CD4-positive, alpha-beta T cell treated with Interleukin-10 for 1 hour (primary cell): ENCODE data around the gene KRT77.
A peak's percentile ranks its signal among the peaks of the same experiment; 100 is the strongest.
"Not testable (repeated sequence)": the region's sequence is repeated elsewhere in the genome, so short reads cannot be mapped to it uniquely, and the experiment has no call there.

Experiments
- DNase-seq: peaks from one replicate; pipeline ENCODE4 v3.0.0-alpha.2; 2020

The KRT77 gene

DNA sequence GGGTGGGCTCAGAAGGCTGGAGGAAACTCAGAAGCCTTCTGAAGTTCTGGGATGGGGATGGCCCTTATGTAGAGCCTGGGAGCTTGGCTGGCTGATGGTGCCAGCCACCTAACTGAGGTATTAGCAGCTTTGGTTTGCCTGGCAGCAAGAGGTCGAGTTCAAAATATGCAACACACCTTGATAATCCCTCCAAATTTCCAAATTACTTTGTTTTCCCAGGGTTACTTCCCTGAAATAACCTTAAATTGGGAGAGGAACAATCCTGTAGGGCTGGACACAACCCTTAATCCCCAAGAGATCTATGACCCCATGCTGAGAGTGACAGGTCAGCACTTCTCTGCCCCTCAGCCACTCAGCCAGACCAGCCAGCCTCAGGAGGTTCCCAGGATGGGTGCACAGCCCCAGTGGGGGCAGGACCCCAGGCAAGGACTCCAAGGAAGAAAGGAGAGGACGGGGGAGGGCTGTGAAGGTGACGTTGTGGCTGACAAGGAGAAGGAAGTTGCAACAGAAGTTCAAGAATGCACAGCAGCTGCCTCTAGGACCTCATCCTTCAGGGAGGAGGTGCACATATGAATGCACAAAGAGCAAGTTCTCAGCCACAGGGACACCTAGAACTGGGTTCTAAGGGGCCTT is 18.6 kb upstream of the KRT77 start:
- DNase-seq = no peak

GRCh38 chr12:52720365-52720886 is 17.1 kb upstream of the KRT77 start:
- DNase-seq = no peak

- no peak for DNase-seq
Measured at GRCh38 chr12:52716061-52716460, 12.7 kb upstream of the KRT77 start.

DNA sequence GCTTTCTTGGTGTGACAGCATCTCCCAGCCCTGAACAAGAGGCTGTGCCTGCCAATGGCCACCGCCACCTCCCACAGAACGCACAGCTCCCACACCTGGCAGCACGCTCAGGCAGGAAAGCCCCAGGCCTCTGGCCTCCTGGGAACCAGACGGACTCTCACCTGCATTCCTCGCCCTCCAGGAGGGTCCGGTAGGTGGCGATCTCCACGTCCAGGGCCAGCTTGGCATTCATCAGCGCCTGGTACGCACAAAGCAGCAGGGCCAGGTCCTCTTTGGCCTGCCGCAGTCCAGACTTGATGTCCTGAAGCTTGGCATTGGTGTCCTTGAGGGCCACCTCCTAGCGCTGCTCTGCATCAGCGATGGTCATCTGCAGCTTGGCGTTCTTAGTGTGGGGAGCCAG is 12.1 kb upstream of the KRT77 start:
- DNase-seq = no peak

- no peak for DNase-seq
Measured at GRCh38 chr12:52714887-52715281, 11.6 kb upstream of the KRT77 start.

GRCh38 chr12:52713960-52714886 is 10.9 kb upstream of the KRT77 start:
- peak; percentile 2 for DNase-seq

DNA sequence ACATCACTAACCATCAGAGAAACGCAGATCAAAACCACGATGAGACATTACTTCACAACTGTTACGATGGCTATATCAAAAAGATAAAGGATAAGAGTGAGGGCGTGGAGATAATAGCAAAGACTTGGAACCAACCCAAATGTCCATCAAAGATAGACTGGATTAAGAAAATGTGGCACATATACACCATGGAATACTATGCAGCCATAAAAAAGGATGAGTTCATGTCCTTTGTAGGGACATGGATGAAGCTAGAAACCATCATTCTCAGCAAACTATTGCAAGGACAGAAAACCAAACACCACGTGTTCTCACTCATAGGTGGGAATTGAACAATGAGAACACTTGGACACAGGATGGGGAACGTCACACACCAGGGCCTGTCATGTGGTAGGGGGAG is 8.8 kb upstream of the KRT77 start:
- not testable (repeated sequence) for DNase-seq

DNA sequence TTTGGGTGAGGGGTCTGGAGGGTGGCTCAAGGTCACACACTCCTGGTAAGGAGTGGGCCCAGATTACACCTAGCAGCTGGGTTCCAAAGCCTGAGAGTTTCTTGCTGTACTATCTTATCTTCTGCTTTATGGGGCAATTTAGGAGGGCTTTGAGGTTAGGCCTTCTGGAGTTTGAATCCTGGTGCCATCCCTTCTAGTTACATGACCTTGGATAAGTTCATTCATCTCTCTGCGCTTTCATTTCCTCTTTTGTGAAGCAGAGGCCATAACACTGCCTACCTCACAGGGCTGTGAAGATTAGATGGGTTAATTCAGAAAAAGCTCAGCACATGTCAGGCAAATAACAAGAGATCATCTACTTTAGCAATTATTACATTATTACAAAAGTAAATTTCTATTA is 7.4 kb upstream of the KRT77 start:
- DNase-seq = no peak

GRCh38 chr12:52708010-52708409 is 4.7 kb upstream of the KRT77 start:
- DNase-seq = no peak

GRCh38 chr12:52704464-52704863 is 1.1 kb upstream of the KRT77 start:
- DNase-seq = no peak

- DNase-seq = no peak
Measured at GRCh38 chr12:52703878-52704277, 554 bp upstream of the KRT77 start.

GRCh38 chr12:52702338-52702737 is 986 bp downstream of the KRT77 start:
- no peak for DNase-seq

GRCh38 chr12:52701281-52701680 is 2.0 kb downstream of the KRT77 start:
- DNase-seq = no peak

- DNase-seq = no peak
Measured at GRCh38 chr12:52699960-52700359, 3.4 kb downstream of the KRT77 start.

GRCh38 chr12:52699373-52699772 is 4.0 kb downstream of the KRT77 start:
- DNase-seq = no peak

- DNase-seq = no peak
Measured at GRCh38 chr12:52698651-52699340, 4.5 kb downstream of the KRT77 start.

- no peak for DNase-seq
Measured at GRCh38 chr12:52697058-52697582, 6.2 kb downstream of the KRT77 start.

GRCh38 chr12:52696588-52696987 is 6.7 kb downstream of the KRT77 start:
- DNase-seq = no peak

DNA sequence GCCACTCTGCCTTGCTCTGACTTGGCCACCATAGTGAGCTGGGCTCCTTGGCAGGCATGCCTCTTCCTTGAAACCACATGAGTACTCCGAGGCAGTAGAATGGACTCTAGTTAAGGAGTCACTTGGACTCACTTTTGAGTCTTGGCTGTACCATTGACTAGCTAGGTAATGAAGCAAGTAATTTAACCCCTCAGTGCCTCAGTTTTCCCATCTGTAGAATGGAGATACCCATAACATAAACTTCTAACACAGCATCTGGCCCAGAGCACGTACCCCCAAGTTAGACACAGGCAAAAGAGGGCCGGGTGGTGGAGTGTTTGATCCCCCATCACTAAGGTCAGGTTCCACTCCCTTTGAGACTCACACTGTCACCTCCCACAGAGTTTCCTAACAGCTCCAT is 8.3 kb downstream of the KRT77 start:
- DNase-seq = no peak

DNA sequence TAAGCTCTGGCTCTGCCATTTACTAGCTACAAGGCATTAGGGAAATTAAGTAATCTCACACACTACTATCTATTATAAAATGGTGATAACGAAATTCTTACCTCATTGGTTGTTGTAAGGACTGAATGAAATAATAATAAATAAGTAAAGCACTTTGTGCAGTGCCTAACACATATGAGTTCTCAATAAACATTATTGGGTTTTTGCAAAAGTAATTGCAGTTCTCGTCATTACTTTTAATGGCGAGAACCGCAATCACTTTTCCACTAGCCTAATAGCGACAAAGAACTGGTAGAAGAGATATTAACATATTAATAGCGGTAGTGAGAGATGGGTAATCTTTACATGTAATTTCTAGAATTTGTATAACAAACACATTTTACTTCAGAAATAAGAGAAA is 9.2 kb downstream of the KRT77 start:
- DNase-seq = no peak

DNA sequence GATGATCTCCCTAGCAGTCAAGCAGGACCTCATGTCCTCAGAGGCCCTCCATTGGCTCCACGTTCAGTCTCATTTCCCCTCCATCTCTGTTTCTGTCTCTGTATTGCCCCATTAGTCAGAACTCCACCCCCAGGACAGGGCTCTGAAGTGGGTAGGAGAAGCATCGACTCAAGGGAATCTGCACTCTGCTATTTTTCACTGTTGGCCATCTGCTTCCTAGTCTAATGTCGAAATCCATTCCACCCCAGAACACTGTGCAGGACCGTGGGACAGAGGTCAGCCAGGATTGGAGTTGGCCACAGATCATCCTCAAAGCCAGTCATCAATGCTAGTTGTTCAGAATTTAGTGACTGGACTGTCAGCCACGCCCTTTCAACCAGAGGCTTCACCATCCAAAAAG is 10.1 kb downstream of the KRT77 start:
- no peak for DNase-seq

GRCh38 chr12:52692254-52692653 is 11.1 kb downstream of the KRT77 start:
- no peak for DNase-seq

DNA sequence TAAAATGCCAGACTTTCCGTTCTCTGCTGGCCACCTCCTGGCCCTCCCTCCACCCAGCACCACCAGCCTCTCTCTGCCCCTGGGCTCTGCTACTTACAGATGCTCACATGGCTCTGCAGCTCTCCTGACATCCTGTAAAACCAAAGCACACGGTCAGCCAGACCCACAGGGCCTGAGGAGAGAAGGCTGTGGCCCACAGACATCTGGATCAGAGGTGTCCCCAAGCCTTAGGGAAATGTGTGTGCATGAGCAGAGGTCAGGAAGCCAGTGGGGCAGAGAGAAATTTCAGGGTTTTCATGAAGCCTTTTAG is 11.5 kb downstream of the KRT77 start:
- DNase-seq = no peak
